OCI-LY1 (cell line): Measurements from ENCODE around the gene STK17A.

Source experiments
- CTCF ChIP-seq: fragments of 200-600 bp; sonication (generic), shearing (Covaris generic); IDR thresholded peaks from 2 replicates; pipeline ENCODE4 v1.5.1; 2017; ENCODE audit warnings: mild to moderate bottlenecking, antibody characterized with exemption, low read length, moderate library complexity, mixed read lengths
- EZH2 ChIP-seq: fragments of 200-600 bp; sonication (generic), shearing (Covaris generic); IDR thresholded peaks from 2 replicates; pipeline ENCODE4 v1.8.0; 2017; ENCODE audit warnings: borderline replicate concordance, mixed run types, mild to moderate bottlenecking, antibody characterized with exemption, low read length, moderate library complexity, mixed read lengths

- TF ChIP-seq CTCF, result no peak
- no peak for TF ChIP-seq EZH2
Observed at GRCh38 chr7:43653891-43654504, 71.1 kb downstream of the STK17A start.
